SK-MEL-5 (cell line): Measurements from ENCODE around the gene SEC24A. TPM values are rescaled to one million over a fixed set of nuclear protein-coding genes. Genes with fewer than 3 reads are reported as not detected.
"Not testable (repeated sequence)": the region's sequence is repeated elsewhere in the genome, so short reads cannot be mapped to it uniquely, and the experiment has no call there.

Experiments used
- DNase-seq: peaks from one replicate; pipeline ENCODE4 v3.0.0-alpha.2; 2016; ENCODE audit warnings: low read depth, low spot score
- in situ Hi-C: cut with HindIII; loops from 2 replicates; pipeline ENCODE4 v1.10.0; 2016; ENCODE audit warnings: low sequenced_read_pairs, high pct_unique_total_duplicates, low pct_unique_long_range_greater_than_20kb
- total RNA-seq: library from RNA; depleted of rRNA; stranded (reverse); fragments of >200 nt; shearing (Covaris generic); gene quantifications from 2 replicates; pipeline ENCODE4 v1.2.3, GENCODE V29; 2014

Gene SEC24A
- total RNA-seq, 1 experiment from 2014 or later: 13.8 TPM

GRCh38 chr5:134724872-134725271, 76.3 kb downstream of the SEC24A start:
- in situ Hi-C loops: no loop called here
- DNase-seq: no peak

- DNase-seq: no peak
- in situ Hi-C loops: no loop called here
Measured at GRCh38 chr5:134732819-134733218, 84.2 kb downstream of the SEC24A start.

- in situ Hi-C loops: no loop called here
- no peak for DNase-seq
Measured at GRCh38 chr5:134735243-134735642, 86.7 kb downstream of the SEC24A start.

- in situ Hi-C loops: no loop called here
- DNase-seq: no peak
Measured at GRCh38 chr5:134736173-134736812, 87.7 kb downstream of the SEC24A start.

GRCh38 chr5:134738133-134738962, 89.8 kb downstream of the SEC24A start, which contains the start of gene CAMLG:
Gene CAMLG, plus strand, starts transcription at chr5:134738548. Its CDS starts 73 bp downstream, at chr5:134738621.
- peak; percentile 98 for DNase-seq
- in situ Hi-C loops: no loop called here

GRCh38 chr5:134738963-134739661, 90.5 kb downstream of the SEC24A start:
- in situ Hi-C loops: no loop called here
- DNase-seq: peak; percentile 56

- DNase-seq: no peak
- in situ Hi-C loops: no loop called here
Measured at GRCh38 chr5:134741052-134741451, 92.5 kb downstream of the SEC24A start.

GRCh38 chr5:134742134-134742533, 93.5 kb downstream of the SEC24A start:
- DNase-seq: no peak
- in situ Hi-C loops: no loop called here

- no peak for DNase-seq
- in situ Hi-C loops: no loop called here
Measured at GRCh38 chr5:134749415-134749814, 100.8 kb downstream of the SEC24A start.

GRCh38 chr5:134758176-134758503, 109.6 kb downstream of the SEC24A start:
- DNase-seq: no peak
- in situ Hi-C loops: no loop called here

GRCh38 chr5:134758504-134759341, 110.1 kb downstream of the SEC24A start, which contains the start of gene DDX46:
Gene DDX46, plus strand, starts transcription at chr5:134758779. Its CDS starts 160 bp downstream, at chr5:134758939.
- peak; percentile 93 for DNase-seq
- in situ Hi-C loops: no loop called here

GRCh38 chr5:134767528-134768291, 119.1 kb downstream of the SEC24A start:
- in situ Hi-C loops: not testable (repeated sequence)

GRCh38 chr5:134769206-134769605, 120.6 kb downstream of the SEC24A start:
- in situ Hi-C loops: no loop called here
- no peak for DNase-seq

More at GRCh38 chr5:134767528-134768291, 119.1 kb downstream of the SEC24A start:
- not testable (repeated sequence) for DNase-seq

- no peak for DNase-seq
- in situ Hi-C loops: no loop called here
Measured at GRCh38 chr5:134772461-134773125, 124.0 kb downstream of the SEC24A start.

GRCh38 chr5:134777366-134777765, 128.8 kb downstream of the SEC24A start:
- DNase-seq: no peak
- in situ Hi-C loops: no loop called here
